GM18505 (cell line): ENCODE measurements around the gene MIGA2.

Source experiments
- ATAC-seq: cut with Tn5 transposase; IDR thresholded peaks from one replicate; pipeline ENCODE4 v1.9.1; 2021; ENCODE audit not compliant: unreplicated experiment
- POLR2A ChIP-seq: IDR thresholded peaks from 4 replicates; pipeline ENCODE4 v1.6.1; 2011; ENCODE audit warnings: borderline replicate concordance; ENCODE audit not compliant: insufficient read depth, insufficient read length; ENCODE audit errors: extremely low read depth

Gene MIGA2

DNA sequence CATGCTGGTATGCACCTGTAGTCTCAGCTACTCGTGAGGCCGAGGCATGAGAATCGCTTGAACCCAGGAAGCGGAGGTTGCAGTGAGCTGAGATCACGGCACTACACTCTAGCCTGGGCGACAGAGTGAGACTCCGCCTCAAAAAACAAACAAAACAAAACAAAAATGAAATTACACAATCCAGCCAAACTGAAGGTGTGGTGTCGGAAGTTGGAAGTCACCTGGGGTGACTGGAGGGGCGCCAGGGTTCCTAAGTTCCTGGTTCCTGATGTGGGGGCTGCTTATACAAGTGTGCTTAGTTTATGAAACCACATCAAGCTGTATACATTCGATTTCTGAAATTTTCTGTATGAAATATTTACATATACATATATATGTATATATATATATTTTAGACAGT lies 40.8 kb downstream of the MIGA2 start:
- no peak for TF ChIP-seq POLR2A
- ATAC-seq: no peak

DNA sequence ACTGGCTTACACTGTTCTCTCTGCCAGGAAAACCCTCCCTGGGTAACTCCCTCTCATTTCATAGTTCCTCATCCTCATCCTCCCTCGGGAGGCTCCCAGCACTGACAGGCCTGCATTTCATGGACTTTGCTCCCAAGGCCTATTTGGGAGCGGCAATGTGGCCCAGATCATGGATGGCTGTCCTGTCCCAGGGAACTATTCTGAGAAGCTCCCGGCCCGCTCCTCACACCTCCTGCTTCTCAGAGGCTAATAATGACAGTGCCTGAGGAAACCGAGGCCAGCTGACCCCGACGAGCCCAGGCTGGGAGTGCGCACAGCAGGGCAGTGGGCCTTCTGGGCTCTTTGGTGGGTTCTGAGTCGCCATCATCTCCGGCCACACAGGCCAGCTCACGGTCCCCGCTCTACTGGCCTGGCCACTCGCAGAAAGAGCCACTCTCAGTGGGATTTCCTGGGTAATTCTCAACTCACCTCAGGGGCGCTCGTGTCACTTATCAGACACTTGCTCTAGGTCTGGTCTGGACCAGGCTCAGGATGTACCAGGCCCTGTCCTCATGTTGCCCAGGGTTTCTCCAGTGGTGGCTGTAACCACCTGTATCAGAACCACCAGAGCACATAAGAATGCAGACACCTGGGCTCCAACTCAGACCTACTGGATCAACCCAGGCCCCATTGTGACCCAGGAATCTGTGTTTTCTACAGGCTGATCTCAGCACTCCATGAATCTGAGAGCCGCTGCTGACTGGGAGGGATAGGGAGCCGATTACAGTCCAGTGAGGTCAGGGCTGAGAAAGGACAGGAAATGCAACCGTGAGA lies 42.5 kb downstream of the MIGA2 start:
- TF ChIP-seq POLR2A: no peak
- no peak for ATAC-seq

DNA sequence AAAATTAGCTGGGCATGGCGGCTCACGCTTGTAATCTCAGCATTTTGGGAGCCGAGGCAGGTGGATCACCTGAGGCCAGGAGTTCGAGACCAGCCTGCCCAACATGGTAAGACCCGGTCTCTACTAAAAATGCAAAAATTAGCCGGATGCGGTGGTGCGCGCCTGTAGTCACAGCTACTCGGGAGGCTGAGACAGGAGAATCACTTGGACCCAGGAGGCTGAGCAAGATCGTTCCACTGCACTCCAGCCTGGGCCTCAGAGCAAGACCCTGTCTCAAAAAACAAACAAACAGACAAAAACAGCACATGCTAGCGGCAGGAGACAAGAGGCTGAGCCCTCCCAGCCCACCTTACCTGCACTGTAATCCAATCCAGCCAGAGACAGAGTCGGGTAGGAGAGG lies 43.4 kb downstream of the MIGA2 start:
- no peak for ATAC-seq
- TF ChIP-seq POLR2A: no peak

DNA sequence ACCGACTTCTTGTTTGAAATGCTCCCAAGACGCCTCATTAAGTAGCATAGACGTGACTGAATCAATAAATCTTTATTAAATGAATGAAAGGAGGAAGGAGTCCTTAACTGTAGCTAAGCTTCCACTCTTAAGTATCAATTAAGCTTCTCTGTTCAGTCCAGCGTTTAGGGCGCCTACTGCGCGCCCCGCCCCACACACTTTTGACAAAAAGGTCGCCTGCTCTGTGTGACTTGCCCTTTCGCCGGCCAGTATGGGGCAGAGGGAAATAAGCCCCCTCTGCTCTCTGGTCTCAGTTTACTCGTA lies 43.8 kb downstream of the MIGA2 start:
- ATAC-seq: no peak
- TF ChIP-seq POLR2A: no peak

DNA sequence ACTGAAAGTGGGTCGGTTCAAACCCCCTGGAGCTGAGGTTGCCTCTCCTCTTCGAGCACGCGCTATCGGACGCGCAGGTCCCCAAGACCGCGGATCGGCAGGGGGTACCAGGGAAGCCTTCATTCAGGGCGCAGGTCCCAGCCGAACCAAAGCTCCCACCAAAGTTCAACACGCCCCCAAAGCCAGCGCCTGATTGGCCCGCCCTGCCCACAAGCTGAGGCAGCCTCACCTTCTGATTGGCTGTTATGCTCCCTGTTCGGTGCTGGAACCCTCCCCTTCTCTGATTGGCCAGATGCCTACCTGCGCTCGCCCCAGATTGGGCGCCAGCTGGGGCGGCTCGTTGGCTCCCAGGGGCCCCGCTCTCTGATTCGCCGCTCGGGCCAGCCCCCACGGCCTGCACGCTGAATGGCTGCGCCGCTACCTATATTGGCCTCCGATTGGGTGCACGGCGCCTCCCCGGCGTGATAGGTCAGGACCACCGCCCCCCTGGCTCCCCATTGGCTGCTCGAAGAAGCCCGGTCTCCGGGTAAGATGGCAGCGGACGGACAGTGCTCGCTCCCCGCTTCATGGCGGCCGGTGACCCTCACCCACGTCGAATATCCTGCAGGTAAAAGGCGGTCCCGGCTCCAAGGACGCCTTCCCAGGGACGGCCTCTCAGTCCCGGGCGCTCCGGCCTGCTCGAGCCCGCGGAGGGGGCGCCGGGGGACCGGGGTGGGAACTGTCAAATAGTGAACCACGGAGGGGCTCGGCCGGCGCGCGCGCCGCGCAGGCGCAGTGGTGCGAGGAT lies 44.4 kb downstream of the MIGA2 start, which contains the start of gene DOLPP1:
Gene DOLPP1 (plus strand): TSS at position 511 of the 787 bp plus-strand sequence. CDS start 21 bp downstream, at position 532.
- peak; percentile 90 for ATAC-seq
- TF ChIP-seq POLR2A: peak; percentile 85

DNA sequence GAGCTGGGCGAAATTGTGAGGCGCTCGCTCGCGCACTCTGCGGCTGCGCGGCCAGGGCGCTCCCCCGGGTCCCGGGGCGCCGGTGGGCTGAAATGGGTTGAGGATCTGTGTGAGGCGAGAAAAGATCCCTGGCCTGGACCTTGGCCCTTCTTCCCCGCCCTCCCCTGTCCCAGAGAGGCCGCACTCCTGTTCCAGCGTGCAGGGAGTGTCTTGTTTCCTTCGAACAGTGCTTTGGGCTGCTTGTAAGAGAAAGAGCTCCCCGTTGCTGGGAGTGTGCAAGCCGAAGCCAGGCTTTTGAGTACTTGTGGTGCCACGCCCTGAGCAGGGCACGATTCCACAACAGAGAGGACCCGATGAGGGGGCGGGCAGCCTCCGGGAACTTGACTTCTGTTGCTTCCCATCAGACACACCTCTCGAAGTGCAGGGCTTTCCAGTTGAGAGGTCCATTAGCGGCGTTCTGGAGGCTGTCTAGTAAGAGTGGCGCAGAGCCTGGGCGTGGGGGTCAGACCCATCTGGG lies 45.0 kb downstream of the MIGA2 start:
- peak; percentile 56 for TF ChIP-seq POLR2A
- ATAC-seq: no peak

DNA sequence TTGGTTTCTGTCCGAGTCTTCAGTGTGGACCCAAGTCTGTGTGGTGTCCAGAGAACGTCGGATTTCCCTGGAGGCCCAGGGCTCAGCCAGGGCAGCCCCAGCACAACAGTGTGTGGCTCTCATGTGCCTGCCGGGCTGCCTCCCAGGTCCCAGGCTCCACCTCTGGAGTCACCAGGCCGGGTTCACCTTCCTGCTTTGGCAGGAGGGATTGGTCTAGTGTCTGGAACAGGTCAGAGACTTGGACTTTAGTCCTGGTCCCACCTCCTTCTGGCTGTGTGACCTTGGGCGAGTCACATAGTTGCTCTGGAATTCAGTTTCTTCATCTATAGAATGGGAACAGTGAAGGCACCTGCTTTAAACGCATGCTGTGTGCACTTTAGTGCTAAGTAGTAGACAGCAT lies 47.7 kb downstream of the MIGA2 start:
- ATAC-seq: no peak
- no peak for TF ChIP-seq POLR2A

DNA sequence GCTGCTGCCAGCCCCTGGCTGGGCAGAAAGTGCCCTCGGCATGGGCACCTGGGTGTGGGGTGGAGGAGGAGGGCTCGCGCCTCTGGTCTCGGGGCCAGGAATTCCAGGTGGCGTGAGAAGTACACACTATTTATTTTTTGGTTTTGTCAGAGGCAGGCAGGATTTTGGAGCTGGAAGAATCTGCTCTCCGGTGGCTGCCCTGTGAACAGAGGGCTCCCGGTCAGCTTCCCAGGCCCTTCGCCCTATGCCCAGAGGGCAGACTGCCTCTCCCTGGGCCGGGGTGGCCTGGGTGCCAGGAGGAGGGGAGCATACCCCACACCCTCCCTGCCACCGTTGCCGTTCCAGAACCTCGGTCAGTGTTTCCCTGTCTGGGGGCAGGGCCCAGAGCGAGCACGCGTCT lies 52.8 kb downstream of the MIGA2 start:
- ATAC-seq: no peak
- TF ChIP-seq POLR2A: no peak

DNA sequence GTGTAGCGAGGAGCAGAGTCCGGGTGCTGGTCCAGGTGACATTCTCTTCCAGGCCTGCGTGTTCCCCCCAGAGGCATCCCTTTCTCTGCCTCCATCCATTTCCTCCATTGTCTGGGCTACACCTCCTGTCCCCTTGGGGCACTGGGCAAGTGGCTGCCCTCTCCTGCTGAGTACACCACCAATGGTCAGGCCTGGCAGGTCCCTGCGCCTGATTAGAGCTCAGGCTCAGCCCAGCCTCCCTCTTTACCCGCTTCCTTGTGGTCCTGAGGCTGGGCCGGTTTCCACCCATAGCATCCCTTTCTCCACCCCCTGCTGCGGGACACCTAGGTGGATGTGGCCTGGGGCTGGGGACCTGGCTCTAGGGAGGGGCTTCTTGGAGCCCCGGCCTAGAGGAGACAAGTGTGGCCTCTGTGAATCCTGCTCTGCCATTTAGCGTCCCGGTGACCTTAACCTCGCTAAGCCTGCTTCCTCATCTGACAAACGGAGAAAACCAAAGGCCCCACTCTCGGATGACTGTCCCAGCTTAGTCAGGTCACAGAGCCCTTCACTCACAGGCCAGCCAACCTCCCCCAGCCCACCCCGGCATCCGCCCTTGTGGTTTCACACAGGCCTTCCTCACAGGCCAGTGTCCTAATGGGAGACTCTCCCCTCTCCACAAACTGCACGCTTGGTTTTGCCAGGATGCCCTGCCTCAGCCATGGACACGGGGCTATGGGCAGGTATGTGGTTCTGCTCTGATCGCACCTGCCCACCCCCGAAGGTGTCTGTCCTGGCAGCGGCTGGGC lies 57.4 kb downstream of the MIGA2 start:
- TF ChIP-seq POLR2A: no peak

DNA sequence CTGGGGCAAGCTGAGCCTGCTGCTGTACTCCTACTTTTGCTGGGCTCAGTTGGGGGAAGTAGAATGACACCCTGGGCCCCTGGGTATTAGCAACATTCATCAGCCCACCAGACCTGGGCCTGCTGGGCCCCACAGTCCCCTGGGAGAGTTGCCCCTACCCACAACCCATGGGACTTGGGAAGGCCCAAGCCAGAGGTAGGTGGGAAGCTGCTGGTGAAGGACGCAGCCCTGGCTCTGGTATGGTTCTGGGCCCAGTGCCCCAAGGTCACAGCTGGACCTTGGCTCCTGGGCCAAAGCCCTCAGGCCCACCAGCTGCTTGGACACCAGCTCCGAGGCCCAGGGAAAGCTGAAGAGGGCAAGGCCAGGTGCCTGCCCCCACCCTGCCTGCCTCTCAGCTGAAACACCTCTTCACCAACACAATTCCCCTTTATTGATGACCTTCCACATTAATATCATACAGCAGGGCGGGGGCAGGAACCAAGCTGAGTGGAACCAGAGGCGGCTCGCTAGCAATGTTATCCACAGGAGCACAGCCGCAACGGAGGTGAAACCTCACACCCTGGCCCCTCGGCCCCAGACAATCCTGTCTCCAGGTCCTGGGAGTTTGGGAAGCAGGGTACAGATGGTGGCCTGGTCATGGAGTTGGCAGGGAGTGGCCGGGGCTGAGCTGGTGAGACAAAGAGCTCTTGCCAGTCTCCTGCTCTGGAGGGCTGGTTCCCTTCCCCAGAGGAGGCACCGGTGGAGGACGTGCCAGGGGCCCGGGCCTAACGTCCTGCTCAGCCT lies 58.2 kb downstream of the MIGA2 start:
- no peak for TF ChIP-seq POLR2A
- ATAC-seq: no peak

More for the DNA sequence above, 57.4 kb downstream of the MIGA2 start:
- no peak for ATAC-seq

DNA sequence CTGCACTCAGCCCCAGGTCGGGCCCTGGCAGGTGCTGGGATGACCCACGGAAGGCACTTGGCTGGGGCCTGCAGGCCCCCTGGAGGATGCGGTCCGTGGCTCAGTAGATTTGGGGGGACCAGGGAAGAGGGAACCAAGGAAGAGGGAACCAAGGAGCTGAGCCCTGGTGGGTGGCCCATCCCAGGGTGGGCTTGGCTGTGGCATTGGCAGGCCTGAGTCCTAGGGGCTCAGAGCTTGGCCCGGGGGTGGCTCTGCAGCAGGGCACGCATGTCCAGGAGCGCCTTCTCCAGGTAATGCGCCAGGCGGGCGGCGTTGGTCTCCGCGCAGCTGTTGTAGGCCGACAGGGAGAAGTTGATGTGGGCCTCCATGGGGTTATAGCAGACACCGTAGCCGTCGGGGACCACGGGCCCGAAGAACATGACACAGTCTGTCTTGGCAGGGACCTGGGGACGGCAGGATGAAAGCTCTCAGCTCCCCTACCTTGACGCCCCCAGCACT lies 58.8 kb downstream of the MIGA2 start:
- ATAC-seq: no peak
- no peak for TF ChIP-seq POLR2A

DNA sequence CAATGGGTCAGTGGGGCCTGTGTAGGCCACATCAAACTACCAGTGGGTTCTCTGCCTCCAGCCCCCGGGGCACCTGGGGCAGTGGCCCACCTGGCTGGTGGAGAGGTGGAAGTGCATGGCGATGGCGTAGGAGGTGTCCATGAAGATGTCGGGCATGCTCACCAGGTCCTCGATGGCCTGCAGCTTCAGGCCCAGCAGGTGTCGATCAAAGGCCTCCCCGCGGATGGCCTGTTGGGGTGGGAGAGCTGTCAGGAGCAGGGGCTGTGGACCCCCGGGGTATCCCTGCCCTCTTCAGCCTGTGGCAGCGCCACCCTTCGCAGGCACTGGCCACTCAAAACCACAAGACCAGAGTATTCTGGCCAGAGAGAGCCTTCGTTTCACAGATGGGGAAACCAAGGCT lies 59.5 kb downstream of the MIGA2 start:
- no peak for ATAC-seq

More for the DNA sequence above, 59.5 kb downstream of the MIGA2 start:
- no peak for TF ChIP-seq POLR2A
